Subcutaneous adipose tissue (tissue), 4 donors: Measurements from ENCODE around the gene REPS2. TPM values are rescaled to one million over a fixed set of nuclear protein-coding genes. Genes with fewer than 3 reads are reported as not detected.

Source experiments
- total RNA-seq, 4 donors: library from RNA; depleted of rRNA; stranded (reverse); fragments of >200 nt; gene quantifications; one replicate each; pipeline ENCODE4 v1.1.0, GENCODE V29; 2016
- TF ChIP-seq, protein P1 (sequence below): fragments of 450-650 bp; IDR thresholded peaks from one replicate; pipeline ENCODE4 v1.5.1; 2016; ENCODE audit warnings: low read depth, mild to moderate bottlenecking, control low read depth, antibody characterized with exemption, moderate library complexity

REPS2 gene
- total RNA-seq, 4 donors from 2014 or later: 3.3 to 10.3 (median 5.3) TPM

DNA sequence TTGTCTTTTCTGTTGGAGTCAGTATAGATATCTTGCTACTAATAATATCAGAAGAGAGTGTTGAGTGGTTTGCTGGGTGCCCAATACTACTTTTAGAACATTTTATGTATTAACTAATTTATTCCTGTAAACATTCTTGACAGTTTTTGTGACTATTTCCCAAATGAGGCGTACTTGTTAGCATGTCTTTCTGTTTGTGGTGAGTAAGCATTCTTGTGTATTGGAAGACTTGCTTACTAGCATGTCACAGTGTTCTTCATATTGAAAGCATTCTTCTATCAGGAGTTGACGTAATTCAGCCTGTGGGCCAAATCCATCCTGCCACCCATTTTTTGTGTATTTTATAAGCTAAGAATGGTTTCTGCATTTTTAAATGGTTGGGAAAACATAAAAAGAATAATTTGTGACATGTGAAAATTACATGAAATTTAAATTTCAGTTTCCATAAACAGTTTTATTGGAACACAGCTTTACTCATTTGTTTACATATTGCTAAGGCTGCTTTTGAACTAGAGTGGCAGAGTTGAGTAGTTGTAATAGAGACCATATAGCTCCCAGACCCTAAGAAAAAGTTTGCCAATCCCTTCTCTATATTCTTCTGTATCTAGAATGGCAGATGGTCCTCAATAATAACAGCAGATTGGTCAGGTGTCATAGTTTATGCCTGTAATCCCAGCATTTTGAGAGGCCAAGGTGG is 20.4 kb downstream of the REPS2 start:
- TF ChIP-seq, protein P1, sequence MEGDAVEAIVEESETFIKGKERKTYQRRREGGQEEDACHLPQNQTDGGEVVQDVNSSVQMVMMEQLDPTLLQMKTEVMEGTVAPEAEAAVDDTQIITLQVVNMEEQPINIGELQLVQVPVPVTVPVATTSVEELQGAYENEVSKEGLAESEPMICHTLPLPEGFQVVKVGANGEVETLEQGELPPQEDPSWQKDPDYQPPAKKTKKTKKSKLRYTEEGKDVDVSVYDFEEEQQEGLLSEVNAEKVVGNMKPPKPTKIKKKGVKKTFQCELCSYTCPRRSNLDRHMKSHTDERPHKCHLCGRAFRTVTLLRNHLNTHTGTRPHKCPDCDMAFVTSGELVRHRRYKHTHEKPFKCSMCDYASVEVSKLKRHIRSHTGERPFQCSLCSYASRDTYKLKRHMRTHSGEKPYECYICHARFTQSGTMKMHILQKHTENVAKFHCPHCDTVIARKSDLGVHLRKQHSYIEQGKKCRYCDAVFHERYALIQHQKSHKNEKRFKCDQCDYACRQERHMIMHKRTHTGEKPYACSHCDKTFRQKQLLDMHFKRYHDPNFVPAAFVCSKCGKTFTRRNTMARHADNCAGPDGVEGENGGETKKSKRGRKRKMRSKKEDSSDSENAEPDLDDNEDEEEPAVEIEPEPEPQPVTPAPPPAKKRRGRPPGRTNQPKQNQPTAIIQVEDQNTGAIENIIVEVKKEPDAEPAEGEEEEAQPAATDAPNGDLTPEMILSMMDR: no peak

DNA sequence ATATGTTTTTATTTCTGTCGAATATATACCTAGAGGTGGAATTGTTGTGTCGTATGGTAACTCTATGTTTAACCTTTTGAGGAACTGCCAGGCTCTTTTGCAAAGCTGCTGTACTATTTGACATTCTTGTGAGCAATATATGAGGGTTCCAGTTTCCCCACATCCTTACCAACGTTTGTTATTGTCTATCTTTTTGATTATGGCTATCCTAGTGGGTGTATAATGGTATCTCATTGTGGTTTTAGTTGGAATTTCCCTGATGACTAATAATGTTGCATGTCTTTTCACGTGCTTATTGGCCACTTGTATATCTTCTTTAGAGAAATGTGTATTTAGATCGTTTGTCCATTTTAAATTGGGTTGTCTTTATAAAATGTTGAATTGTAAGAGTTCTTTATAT is 24.5 kb downstream of the REPS2 start:
- TF ChIP-seq, protein P1: no peak

DNA sequence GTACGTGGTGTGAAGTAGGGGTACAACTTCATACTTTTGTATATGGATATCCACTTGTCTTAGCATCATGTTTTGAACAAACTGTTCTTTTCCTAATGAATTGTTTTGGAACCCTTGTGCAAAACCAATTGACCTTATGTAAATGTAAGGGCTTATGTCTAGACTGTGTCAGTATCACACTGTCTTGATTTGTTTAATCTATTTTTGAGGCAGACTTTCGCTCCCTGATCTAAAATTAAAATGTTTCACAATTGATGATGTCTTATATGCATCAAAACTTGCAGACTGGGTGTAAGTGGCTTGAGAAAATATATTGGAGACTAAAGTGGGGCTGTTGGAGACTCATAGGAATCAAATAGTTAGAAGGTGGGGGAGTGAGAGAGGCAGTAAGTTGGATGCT is 25.2 kb downstream of the REPS2 start:
- TF ChIP-seq, protein P1: no peak

DNA sequence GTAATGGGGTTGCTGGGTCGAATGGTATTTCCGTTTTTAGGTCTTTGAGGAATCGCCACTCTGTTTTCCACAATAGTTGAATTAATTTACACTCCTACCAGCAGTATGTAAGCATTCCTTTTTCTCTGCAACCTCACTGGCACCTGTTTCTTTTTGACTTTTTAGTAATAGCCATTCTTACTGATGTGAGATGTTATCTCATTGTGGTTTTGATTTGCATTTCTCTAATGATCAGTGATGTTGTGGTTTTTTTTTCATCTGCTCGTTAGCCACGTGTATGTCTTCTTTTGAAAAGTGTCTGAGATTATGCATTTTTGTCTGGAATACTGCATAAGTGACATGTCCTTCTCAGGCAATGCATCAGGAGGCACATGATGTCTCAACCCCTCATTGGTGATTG is 28.8 kb downstream of the REPS2 start:
- TF ChIP-seq, protein P1: no peak

DNA sequence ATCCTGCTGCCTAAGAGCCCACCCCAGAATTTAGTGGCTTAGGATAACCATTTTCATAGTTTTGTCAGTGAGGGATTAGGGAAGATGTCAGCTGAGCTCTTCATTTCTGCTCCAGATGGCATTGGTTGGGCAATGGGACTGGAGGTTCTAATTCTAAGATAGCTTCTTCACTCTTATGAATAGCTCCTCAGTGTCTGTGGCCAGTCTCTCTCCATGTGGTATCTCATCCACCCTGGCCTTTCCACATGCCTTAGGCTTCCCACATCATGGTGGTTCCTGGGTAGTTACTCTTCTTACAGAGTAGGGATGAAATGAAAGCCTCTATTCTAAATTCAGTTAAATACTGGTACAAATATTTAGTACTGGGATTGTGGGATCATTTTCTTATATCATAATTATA is 31.3 kb downstream of the REPS2 start:
- TF ChIP-seq, protein P1: no peak

DNA sequence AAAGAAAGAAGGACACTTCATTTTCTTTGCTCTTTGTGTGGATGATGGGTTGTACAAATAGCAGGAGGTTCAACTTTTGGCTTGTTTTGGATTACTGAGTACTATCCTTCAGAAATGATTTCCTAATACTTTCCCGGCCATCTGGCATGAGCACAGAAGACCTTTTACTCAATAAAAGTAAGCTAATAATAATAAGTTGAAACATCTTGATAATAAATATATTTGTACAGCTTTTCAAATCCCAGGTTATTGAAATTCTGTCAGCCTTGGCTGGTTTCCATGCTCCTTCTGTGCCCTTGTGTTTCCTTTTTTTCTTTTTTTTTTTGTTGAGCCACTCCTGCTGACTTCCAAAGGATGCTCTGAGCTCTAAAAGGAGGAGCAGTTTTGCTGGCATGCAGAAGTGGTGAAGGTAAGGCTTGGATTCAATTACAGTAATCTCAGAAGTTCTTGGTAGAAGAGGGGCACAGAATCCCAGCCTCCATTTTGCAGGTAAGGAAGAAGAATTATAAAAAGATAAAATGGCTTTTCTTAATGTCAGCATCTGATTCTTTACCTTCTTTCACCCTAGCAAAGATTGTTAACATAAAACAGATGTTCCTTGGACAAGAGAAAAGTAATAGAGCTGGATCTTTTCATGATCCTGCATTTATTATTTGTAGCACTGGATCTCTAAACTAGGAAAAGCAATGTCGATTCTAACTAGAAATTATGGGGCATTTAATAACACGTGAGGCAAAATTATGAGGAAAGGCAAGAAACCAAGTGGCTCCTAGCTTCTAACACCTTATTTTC is 31.9 kb downstream of the REPS2 start:
- TF ChIP-seq, protein P1: no peak

DNA sequence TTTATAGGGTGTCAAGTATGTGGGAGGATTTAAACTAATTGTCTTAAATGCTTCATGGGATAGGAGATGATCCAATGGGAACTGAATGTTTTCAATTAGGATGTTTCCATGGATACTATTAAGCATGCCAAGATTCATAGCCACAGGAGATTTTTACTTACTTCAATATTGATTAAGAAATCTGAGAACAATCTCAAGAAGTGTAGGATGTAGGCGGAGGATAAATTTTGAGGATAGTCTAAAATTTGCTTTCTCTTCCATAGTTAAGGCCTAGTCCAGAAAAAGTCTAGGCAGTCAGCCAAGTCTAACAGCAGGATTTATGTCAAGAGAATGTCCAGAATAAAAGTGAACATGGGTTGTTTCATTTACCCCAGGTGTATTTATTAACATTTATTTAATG is 32.8 kb downstream of the REPS2 start:
- TF ChIP-seq, protein P1: no peak
